Measurements from ENCODE around the gene CAND2. TPM values are rescaled to one million over a fixed set of nuclear protein-coding genes. Genes with fewer than 3 reads are reported as not detected.
"Not testable (repeated sequence)": the region's sequence is repeated elsewhere in the genome, so short reads cannot be mapped to it uniquely, and the experiment has no call there.

CAND2 gene
- total and polyA plus RNA-seq, 5 experiments from 2014 or later = 1.8 to 4.3 (median 3.6) TPM

DNA sequence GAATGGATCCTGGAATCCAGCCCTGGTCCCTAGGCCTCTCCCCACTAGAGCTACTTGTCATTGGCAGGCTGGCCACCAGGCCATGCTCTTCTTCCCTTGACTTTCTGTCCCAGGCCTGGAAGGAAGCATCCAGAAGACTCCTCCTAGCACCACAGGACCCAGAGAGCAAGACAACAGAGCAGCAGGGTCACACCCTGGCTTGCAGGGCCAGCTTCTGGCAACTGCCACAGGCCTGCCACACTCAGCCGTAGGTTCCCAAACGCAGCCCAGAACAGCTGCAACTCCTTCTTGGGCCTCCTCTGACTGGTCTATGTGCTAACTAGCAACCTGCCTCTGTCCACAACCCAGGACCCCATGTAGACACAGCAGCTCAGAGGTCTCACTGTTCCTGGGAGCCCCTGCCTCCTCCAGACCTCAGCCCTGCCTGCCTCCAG is 81.7 kb downstream of the CAND2 start:
- Mint-ChIP-seq H3K27me3 (peaks cover 6 to 25% (median 14%) of the 10 kb centered on the region in 5 donors), H3K4me1 (peaks cover 0 to 9% (median 6%) of the 10 kb centered on the region in 4 donors), H3K4me3 (no peak overlapping the region), H3K9me3 (peaks cover 0 to 2% (median 0%) of the 10 kb centered on the region in 9 donors), H3K27ac (no peak overlapping the region), H3K36me3 (no peaks in the 10 kb centered on the region)
- POLR2A ChIA-PET = interaction anchor here (0.5 kb wide), 1 partner anchor 50 kb away, joined by 7 read pairs; no protein-coding TSS in a partner anchor
- DNase-seq (no peak), ATAC-seq (no peak)

- DNase-seq, H3K9me3 Mint-ChIP-seq, POLR2A ChIA-PET, H3K4me1 Mint-ChIP-seq, H3K4me3 Mint-ChIP-seq, ATAC-seq, H3K36me3 Mint-ChIP-seq: not testable (repeated sequence)
- Mint-ChIP-seq H3K27ac (peak overlapping the region in 1 of 10 donors; percentile 62), H3K27me3 (peaks cover 6 to 22% (median 14%) of the 10 kb centered on the region in 5 donors)
Observed at GRCh38 chr3:12878758-12879157, 82.3 kb downstream of the CAND2 start.

DNA sequence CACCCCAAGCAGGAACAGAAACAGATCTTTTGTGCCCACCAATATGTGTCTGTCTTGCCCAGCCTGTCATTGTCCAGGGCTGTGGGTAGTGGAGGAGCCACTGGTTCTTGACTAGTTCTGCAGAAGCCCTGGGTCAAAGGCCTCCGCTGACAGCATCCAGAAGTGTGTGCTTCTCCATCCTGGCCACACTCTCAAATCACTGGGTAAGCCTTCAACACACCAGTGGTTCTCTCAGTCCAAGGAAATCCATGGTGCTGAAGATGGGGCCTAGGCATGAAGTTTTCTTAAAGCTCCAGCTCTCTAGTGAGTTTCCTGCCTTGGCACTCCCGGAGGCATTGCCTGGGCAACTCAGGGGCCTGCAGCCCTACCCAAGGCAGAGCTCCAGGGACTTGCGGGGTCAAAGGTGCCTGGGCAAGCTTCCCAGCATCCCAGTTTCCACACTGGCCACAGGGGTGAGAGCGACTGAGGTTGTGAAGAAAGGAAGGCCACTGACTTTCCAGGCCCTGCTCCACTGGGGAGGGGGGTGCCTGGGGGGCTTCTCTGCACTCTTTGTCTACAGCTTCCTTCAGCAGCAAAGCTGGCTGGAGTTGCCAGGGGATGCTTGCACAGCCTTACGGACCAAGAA is 82.8 kb downstream of the CAND2 start:
- peaks cover 0 to 9% (median 6%) of the 10 kb centered on the region in 4 donors for H3K4me1 Mint-ChIP-seq

GRCh38 chr3:12881858-12882257 is 85.4 kb downstream of the CAND2 start:
- H3K27ac Mint-ChIP-seq = peak overlapping the region in 1 of 10 donors; percentile 75
- ATAC-seq, H3K36me3 Mint-ChIP-seq: not testable (repeated sequence)

More for the DNA sequence above, 82.8 kb downstream of the CAND2 start:
- no peaks in the 10 kb centered on the region for H3K36me3 Mint-ChIP-seq
- no peak for ATAC-seq
- POLR2A ChIA-PET = no interaction called here
- DNase-seq = no peak
- H3K27ac Mint-ChIP-seq = no peak overlapping the region
- peaks cover 4 to 16% (median 13%) of the 10 kb centered on the region in 5 donors for H3K27me3 Mint-ChIP-seq
- no peak overlapping the region for H3K4me3 Mint-ChIP-seq
- peaks cover 0 to 2% (median 0%) of the 10 kb centered on the region in 9 donors for H3K9me3 Mint-ChIP-seq

DNA sequence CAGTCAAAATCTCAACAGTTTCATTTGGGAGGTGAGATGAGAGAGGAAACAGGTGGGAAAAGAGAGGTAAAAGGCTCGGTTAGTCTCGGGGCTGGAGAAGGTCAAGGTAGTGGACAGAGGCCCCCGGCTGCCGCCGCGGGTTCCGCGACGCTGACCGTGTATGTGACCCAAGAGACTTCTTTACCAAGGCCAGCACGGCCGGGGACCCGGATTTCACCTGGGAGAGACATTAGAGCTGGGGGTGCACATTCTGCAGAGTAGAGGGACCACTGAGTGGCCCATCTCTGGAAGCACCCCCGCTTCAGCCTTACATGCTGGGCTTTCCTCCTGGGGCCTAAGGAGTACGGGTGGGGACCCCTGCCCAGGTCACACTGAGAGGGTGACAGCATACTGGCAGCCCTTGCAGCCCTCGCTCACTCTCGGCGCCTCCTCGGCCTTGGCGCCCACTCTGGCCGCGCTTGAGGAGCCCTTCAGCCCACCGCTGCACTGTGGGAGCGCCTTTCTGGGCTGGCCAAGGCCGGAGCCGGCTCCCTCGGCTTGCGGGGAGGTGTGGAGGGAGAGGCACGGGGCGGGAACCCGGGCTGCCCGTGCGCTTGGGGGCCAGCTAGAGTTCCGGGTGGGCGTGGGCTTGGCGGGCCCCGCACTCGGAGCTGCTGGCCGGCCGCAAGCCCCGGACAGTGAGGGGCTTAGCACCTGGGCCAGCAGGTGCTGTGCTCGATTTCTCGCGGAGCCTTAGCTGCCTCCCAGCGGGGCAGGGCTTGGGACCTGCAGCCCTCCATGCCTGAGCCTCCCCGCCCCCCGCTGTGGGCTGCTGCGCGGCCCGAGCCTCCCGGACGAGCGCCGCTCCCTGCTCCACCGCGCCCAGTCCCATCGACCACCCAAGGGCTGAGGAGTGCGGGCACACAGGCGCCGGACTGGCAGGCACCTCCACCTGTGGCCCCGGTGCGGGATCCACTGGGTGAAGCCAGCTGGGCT is 86.1 kb downstream of the CAND2 start:
- H3K4me3 Mint-ChIP-seq = no peak overlapping the region
- DNase-seq (no peak), ATAC-seq (no peak)
- POLR2A ChIA-PET = no interaction called here
- H3K27me3 Mint-ChIP-seq = peaks cover 2 to 13% (median 5%) of the 10 kb centered on the region in 5 donors
- peak overlapping the region in 2 of 10 donors; percentile 53 to 75 for H3K27ac Mint-ChIP-seq
- no peaks in the 10 kb centered on the region for H3K36me3 Mint-ChIP-seq
- H3K9me3 Mint-ChIP-seq = peaks cover 0 to 2% (median 0%) of the 10 kb centered on the region in 9 donors
- peaks cover 4 to 18% (median 14%) of the 10 kb centered on the region in 4 donors for H3K4me1 Mint-ChIP-seq

More at GRCh38 chr3:12881858-12882257, 85.4 kb downstream of the CAND2 start:
- DNase-seq, H3K4me3 Mint-ChIP-seq, H3K9me3 Mint-ChIP-seq, POLR2A ChIA-PET, H3K27me3 Mint-ChIP-seq: not testable (repeated sequence)
- H3K4me1 Mint-ChIP-seq = peaks cover 3 to 18% (median 12%) of the 10 kb centered on the region in 4 donors

DNA sequence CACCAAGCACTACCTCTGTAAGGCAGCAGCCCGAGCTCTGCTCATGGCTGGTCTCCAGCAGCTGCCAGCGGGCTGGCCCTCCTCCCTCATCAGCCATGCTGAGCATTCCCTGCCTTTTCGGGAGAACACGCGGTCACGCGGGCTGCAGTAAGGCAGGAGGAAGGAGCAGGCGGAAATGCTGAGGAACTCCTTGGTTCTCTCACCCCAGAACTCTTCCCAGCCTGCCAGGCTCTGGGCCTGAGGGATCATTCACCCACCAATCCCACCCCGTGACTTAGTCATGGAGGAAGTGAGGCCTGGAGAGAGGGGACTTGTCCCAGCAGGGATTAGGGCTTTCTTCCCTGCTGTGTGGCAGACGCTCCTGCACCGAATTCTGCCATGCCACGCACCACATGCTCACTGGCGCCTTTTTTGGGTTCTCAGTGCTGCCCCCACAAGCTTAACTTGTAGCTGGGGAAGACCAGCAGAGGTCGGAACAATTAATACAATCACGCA is 87.8 kb downstream of the CAND2 start:
- H3K4me1 Mint-ChIP-seq = peaks cover 4 to 18% (median 14%) of the 10 kb centered on the region in 4 donors
- H3K4me3 Mint-ChIP-seq = peak overlapping the region in 1 of 10 donors; percentile 21
- DNase-seq (no peak), ATAC-seq (no peak)
- peaks cover 0 to 2% (median 0%) of the 10 kb centered on the region in 9 donors for H3K9me3 Mint-ChIP-seq
- H3K36me3 Mint-ChIP-seq = no peaks in the 10 kb centered on the region
- H3K27ac Mint-ChIP-seq = no peak overlapping the region
- H3K27me3 Mint-ChIP-seq = peaks cover 6 to 13% (median 7%) of the 10 kb centered on the region in 5 donors
- POLR2A ChIA-PET = no interaction called here

Other genes with a start within 250 kb of the CAND2 start
- 10 to 100 TPM; 32.4 to 33.0 TPM for gene MKRN2, start 239.6 kb upstream of the CAND2 start, total RNA-seq
- 10 to 100 TPM; 43.5 to 56.3 (median 47.5) TPM for gene MKRN2, start 239.6 kb upstream of the CAND2 start, polyA plus RNA-seq
- gene RAF1, start 132.6 kb upstream of the CAND2 start, total RNA-seq = 100 to 1,000 TPM; 137 to 142 TPM
- 10 to 100 TPM; 49.4 to 75.1 (median 54.2) TPM for gene RAF1, start 132.6 kb upstream of the CAND2 start, polyA plus RNA-seq
- not detected for gene TMEM40, start 37.4 kb upstream of the CAND2 start, total RNA-seq
- gene TMEM40, start 37.4 kb upstream of the CAND2 start, polyA plus RNA-seq = not detected
- 1,000 to 10,000 TPM; 4,123 to 4,303 TPM for gene RPL32, start 44.9 kb downstream of the CAND2 start, total RNA-seq
- 1,000 to 10,000 TPM; 4,376 to 5,220 (median 4,420) TPM for gene RPL32, start 44.9 kb downstream of the CAND2 start, polyA plus RNA-seq

All from naive thymus-derived CD8-positive, alpha-beta T cell (primary cell).